ENCODE measurements around the gene ZMYM5.
"Not testable (repeated sequence)": the region's sequence is repeated elsewhere in the genome, so short reads cannot be mapped to it uniquely, and the experiment has no call there.

ZMYM5 gene

GRCh38 chr13:19863323-19864023, at the start of gene ZMYM5:
Gene ZMYM5 (minus strand): TSS chr13:19863649. CDS start chr13:19852180, 11,469 bp downstream.
- Mint-ChIP-seq H3K27ac (peak within 1 kb of the TSS; percentile 95), H3K9me3 (ENCODE audit: low read depth) (no peaks in the 10 kb centered on the region), H3K4me3 (peak within 1 kb of the TSS; percentile 95), H3K27me3 (no peaks in the 10 kb centered on the region), H3K36me3 (peaks cover 3% of the 10 kb centered on the region), H3K4me1 (ENCODE audit: low read depth) (peaks cover 42% of the 10 kb centered on the region)

DNA sequence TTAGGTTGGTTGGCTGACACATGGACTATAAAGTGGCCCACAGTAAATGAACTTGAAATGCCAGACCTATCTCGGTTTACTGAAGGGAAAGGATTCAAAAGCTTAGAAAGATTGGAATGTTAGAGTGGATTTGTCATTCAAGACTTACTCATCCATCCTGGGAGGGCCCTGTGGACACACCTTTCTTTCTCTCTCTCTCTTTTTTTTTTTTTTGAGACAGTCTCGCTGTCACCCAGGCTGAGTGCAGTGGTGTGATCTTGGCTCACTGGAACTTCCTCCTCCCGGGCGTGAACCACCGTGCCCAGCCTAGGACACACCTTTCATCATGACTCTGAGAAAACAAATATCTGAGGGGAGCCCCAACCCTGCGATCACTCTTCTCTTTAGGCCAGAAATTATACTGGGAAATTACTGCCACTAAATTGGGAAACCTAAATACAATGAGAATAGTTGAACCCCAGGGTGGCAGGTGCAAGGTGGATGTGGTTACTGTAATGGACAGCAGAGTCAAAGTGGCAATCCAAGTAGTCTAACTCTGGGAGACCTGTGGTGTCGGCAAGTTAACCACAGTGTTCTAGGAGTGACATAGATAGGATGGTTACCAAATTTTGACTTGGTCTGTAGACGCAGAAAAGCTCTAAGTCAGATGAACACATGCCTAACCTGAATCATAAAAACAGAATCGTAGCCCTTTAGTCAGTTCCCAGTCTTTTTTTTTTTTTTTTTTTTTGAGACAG, 47.1 kb upstream of the ZMYM5 start:
- Mint-ChIP-seq H3K4me3 (no peak overlapping the region), H3K27me3 (no peaks in the 10 kb centered on the region), H3K4me1 (ENCODE audit: low read depth) (no peaks in the 10 kb centered on the region), H3K27ac (no peak overlapping the region), H3K36me3 (no peaks in the 10 kb centered on the region), H3K9me3 (ENCODE audit: low read depth) (no peaks in the 10 kb centered on the region)

- no peaks in the 10 kb centered on the region for H3K36me3 Mint-ChIP-seq
- no peak overlapping the region for H3K4me3 Mint-ChIP-seq
- H3K4me1 Mint-ChIP-seq (ENCODE audit: low read depth): no peaks in the 10 kb centered on the region
- H3K9me3 Mint-ChIP-seq (ENCODE audit: low read depth): no peaks in the 10 kb centered on the region
- no peaks in the 10 kb centered on the region for H3K27me3 Mint-ChIP-seq
- no peak overlapping the region for H3K27ac Mint-ChIP-seq
These were observed 45.0 kb upstream of the ZMYM5 start for GRCh38 chr13:19908350-19908986.

- not testable (repeated sequence) for H3K9me3 Mint-ChIP-seq (ENCODE audit: low read depth); H3K27ac Mint-ChIP-seq; H3K27me3 Mint-ChIP-seq; H3K36me3 Mint-ChIP-seq; H3K4me1 Mint-ChIP-seq (ENCODE audit: low read depth); H3K4me3 Mint-ChIP-seq
These were observed 42.2 kb upstream of the ZMYM5 start for GRCh38 chr13:19905487-19906195.

DNA sequence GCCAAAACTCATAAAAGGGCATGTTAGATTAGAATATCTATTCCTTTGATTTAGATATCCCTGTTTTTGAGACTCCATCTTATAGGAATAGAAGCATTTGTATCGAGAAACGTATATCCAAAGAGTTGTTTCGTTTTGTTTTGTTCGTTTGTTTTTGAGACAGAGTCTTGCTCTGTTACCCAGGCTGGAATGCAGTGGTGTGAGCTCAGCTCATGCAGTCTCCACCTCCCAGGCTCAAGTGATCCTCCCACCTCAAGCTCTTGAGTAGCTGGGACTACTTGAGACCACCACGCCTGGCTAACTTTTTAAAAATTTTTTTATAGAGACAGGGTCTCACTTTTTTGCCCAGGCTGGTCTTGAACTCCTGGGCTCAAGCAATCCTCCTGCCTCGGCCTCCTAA, 26.6 kb upstream of the ZMYM5 start:
- no peaks in the 10 kb centered on the region for H3K4me1 Mint-ChIP-seq (ENCODE audit: low read depth)
- H3K36me3 Mint-ChIP-seq: no peaks in the 10 kb centered on the region
- H3K9me3 Mint-ChIP-seq (ENCODE audit: low read depth): no peaks in the 10 kb centered on the region
- H3K27me3 Mint-ChIP-seq: no peaks in the 10 kb centered on the region
- no peak overlapping the region for H3K27ac Mint-ChIP-seq
- H3K4me3 Mint-ChIP-seq: no peak overlapping the region

GRCh38 chr13:19888799-19889198, 25.4 kb upstream of the ZMYM5 start:
- H3K9me3 Mint-ChIP-seq (ENCODE audit: low read depth): no peaks in the 10 kb centered on the region
- no peaks in the 10 kb centered on the region for H3K27me3 Mint-ChIP-seq
- H3K4me3 Mint-ChIP-seq: no peak overlapping the region
- no peak overlapping the region for H3K27ac Mint-ChIP-seq
- no peaks in the 10 kb centered on the region for H3K4me1 Mint-ChIP-seq (ENCODE audit: low read depth)
- no peaks in the 10 kb centered on the region for H3K36me3 Mint-ChIP-seq

GRCh38 chr13:19882231-19882630, 18.8 kb upstream of the ZMYM5 start:
- H3K9me3 Mint-ChIP-seq (ENCODE audit: low read depth): no peaks in the 10 kb centered on the region
- H3K4me3 Mint-ChIP-seq: no peak overlapping the region
- H3K27ac Mint-ChIP-seq: no peak overlapping the region
- no peaks in the 10 kb centered on the region for H3K36me3 Mint-ChIP-seq
- peaks cover 4% of the 10 kb centered on the region for H3K27me3 Mint-ChIP-seq
- no peaks in the 10 kb centered on the region for H3K4me1 Mint-ChIP-seq (ENCODE audit: low read depth)

DNA sequence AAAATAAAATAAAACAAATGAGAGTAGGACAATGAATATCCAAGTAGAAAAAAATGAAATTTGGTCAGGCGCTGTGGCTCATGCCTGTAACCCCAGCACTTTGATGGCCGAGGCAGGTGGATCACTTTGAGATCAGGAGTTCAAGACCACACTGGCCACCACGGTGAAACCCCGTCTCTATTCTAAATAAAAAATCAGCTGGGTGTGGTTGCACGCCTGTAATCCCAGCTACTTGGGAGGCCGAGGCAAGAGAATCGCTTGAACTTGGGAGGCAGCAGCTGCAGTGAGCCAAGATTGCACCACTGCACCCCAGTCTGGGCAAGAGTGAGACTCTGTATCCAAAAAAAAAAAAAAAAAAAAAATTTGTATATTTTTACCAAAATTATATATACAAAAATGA, 18.2 kb upstream of the ZMYM5 start:
- H3K27me3 Mint-ChIP-seq: peaks cover 4% of the 10 kb centered on the region
- no peaks in the 10 kb centered on the region for H3K9me3 Mint-ChIP-seq (ENCODE audit: low read depth)
- H3K4me1 Mint-ChIP-seq (ENCODE audit: low read depth): no peaks in the 10 kb centered on the region
- no peak overlapping the region for H3K4me3 Mint-ChIP-seq
- no peaks in the 10 kb centered on the region for H3K36me3 Mint-ChIP-seq
- H3K27ac Mint-ChIP-seq: no peak overlapping the region

DNA sequence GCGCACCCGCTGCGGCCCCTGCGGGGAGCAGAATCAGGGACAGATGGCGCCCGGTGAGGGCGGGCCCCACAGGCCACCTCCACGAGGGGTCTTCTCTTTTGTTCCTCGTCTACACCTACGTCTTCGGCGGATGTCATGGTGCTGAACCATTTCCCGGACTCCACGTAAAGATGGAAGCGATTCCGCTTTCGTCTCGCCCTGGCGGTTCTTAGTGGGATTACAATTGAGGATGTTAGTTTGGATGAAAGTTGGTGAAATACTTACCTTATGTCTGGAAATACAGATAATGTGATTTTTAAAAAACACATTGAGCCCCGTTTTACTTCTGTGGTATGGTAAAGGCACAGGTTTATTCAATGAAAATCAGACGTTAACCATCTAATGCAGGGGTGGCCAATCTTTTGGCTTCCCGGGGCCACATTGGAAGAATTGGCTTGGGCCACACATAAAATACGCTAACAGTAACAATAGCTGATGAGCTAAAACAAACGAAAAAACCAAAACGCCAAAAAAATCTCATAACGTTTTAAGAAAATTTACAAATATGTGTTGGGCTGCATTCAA, 1.4 kb upstream of the ZMYM5 start:
- no peaks in the 10 kb centered on the region for H3K9me3 Mint-ChIP-seq (ENCODE audit: low read depth)

GRCh38 chr13:19864024-19864745, 736 bp upstream of the ZMYM5 start:
- Mint-ChIP-seq H3K27me3 (no peaks in the 10 kb centered on the region), H3K9me3 (ENCODE audit: low read depth) (no peaks in the 10 kb centered on the region), H3K4me1 (ENCODE audit: low read depth) (peaks cover 35% of the 10 kb centered on the region), H3K36me3 (no peaks in the 10 kb centered on the region), H3K4me3 (peak overlapping the region; percentile 87), H3K27ac (peak overlapping the region; percentile 92)

More for the DNA sequence above, 1.4 kb upstream of the ZMYM5 start:
- peak overlapping the region; percentile 92 for H3K27ac Mint-ChIP-seq
- peak overlapping the region; percentile 87 for H3K4me3 Mint-ChIP-seq
- no peaks in the 10 kb centered on the region for H3K27me3 Mint-ChIP-seq
- H3K36me3 Mint-ChIP-seq: no peaks in the 10 kb centered on the region
- peaks cover 31% of the 10 kb centered on the region for H3K4me1 Mint-ChIP-seq (ENCODE audit: low read depth)

DNA sequence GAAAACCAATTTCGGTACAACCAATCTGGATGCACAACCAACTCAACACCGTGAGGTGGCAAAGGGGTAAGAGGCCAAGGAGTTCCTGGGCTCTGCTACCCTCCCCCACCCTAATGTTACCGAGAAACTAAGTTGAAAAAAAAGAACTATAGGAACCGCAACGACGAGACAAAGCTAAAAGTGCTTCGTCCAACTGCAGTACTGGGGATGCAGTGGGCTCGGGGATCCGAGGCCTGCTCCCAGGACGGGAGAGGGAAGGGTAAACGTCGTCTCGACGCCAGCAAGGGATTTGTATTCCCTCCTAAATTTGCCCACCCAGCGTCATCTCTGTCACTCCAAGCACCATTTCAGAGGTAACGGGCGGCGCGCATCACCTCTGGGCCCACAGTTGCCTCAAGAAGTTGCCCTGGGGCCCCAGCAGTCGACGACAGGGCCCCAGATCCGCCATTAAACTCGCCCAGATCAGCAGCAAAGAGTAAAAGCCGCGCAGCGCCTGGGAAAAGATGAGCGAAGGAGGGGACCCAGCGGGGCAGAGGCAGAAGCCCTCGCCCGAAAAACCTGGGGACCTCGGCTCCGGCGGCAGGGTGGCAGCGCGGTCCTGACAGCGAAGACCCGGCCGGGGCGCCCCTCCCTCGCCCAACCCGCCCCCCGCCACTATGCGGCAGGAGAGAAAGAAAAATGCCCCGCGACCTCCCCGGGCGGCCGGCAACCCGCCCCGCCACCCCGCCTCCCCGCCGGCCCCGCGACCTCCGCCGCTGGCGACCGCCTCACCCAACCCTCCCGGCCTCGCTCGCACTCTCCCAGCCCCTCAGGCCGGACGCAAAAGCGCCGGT, 752 bp downstream of the ZMYM5 start:
- peak overlapping the region; percentile 95 for H3K27ac Mint-ChIP-seq
- H3K9me3 Mint-ChIP-seq (ENCODE audit: low read depth): no peaks in the 10 kb centered on the region
- H3K36me3 Mint-ChIP-seq: peaks cover 3% of the 10 kb centered on the region
- peaks cover 40% of the 10 kb centered on the region for H3K4me1 Mint-ChIP-seq (ENCODE audit: low read depth)
- peak overlapping the region; percentile 95 for H3K4me3 Mint-ChIP-seq
- H3K27me3 Mint-ChIP-seq: no peaks in the 10 kb centered on the region

GRCh38 chr13:19861762-19862161, 1.7 kb downstream of the ZMYM5 start:
- Mint-ChIP-seq H3K4me3 (peak overlapping the region; percentile 95), H3K27me3 (no peaks in the 10 kb centered on the region), H3K4me1 (ENCODE audit: low read depth) (peaks cover 44% of the 10 kb centered on the region), H3K9me3 (ENCODE audit: low read depth) (no peaks in the 10 kb centered on the region), H3K27ac (peak overlapping the region; percentile 95), H3K36me3 (peaks cover 7% of the 10 kb centered on the region)

- H3K4me1 Mint-ChIP-seq (ENCODE audit: low read depth): peaks cover 46% of the 10 kb centered on the region
- peaks cover 7% of the 10 kb centered on the region for H3K36me3 Mint-ChIP-seq
- H3K27me3 Mint-ChIP-seq: no peaks in the 10 kb centered on the region
- no peaks in the 10 kb centered on the region for H3K9me3 Mint-ChIP-seq (ENCODE audit: low read depth)
- peak overlapping the region; percentile 95 for H3K4me3 Mint-ChIP-seq
- peak overlapping the region; percentile 95 for H3K27ac Mint-ChIP-seq
These were observed 2.4 kb downstream of the ZMYM5 start for GRCh38 chr13:19860884-19861655.
